K562 (cell line): ENCODE results near the gene CCKAR. TPM values are rescaled to one million over a fixed set of nuclear protein-coding genes. Genes with fewer than 3 reads are reported as not detected.

ENCODE experiments used
- ATAC-seq: fragments of 200-7000 bp; cut with Tn5 transposase; 3 replicates; pipeline ENCODE4 v1.9.1; 2020; ENCODE audit warnings: moderate library complexity
- BruUV-seq: library from RNA; stranded (reverse); fragments of 400-500 nt; replicated peaks from 2 replicates; lab custom pipeline; 2021; lab: Mats Ljungman, UMichigan
- CTCF ChIA-PET: fragments of 300-600 bp; formaldehyde crosslinking; extraction: SDS; loops from one replicate; lab custom pipeline; 2021; ENCODE audit warnings: low intra/inter-chr PET ratio; lab: Yijun Ruan, JAX
- POLR2A ChIA-PET: fragments of 300-600, 350-650 bp; sonication (Branson Sonifier 250); formaldehyde crosslinking; extraction: SDS; loops from one replicate; lab custom pipeline; 2021; ENCODE audit warnings: antibody characterized with exemption, inconsistent platforms; lab: Yijun Ruan, JAX
- DNase-seq, 4 experiments: peaks; one replicate each; pipeline versions ENCODE4 v3.0.0 to v3.0.0-alpha.2; 2011 to 2018; ENCODE audit warnings: low spot score in 3 of 4, mixed read lengths in 3 of 4; ENCODE audit errors: extremely low read depth in 1 of 4
- FAIRE-seq: peaks from 2 replicates; lab custom pipeline; 2011; peaks lifted over from hg19 to GRCh38; lab: Jason Lieb, UNC
- H2AFZ ChIP-seq: 2 replicates; pipeline ENCODE4 v1.6.0; 2011; ENCODE audit warnings: low read depth, low read length, control low read depth, inconsistent platforms
- H3K27ac ChIP-seq: fragments of 200-600 bp; 3 replicates; pipeline ENCODE4 v1.8.0; 2011; ENCODE audit warnings: low read depth, mild to moderate bottlenecking, control low read depth, inconsistent platforms, low read length, moderate library complexity, mixed read lengths; ENCODE audit errors: extremely low read depth
- H3K27me3 ChIP-seq, 2 experiments: fragments of 300-600 bp in 1 of 2; 2 replicates in 1 of 2; 3 replicates in 1 of 2; pipeline versions ENCODE4 v1.6.0 to v1.8.0; 2011; ENCODE audit warnings: inconsistent platforms in 2 of 2, low read length in 2 of 2, mild to moderate bottlenecking in 1 of 2, mixed read lengths in 1 of 2, moderate library complexity in 1 of 2; ENCODE audit not compliant: control insufficient read depth in 2 of 2, insufficient read depth in 2 of 2
- H3K36me3 ChIP-seq: fragments of 300-600 bp; 3 replicates; pipeline ENCODE4 v1.8.0; 2011; ENCODE audit warnings: mild to moderate bottlenecking, low read length, inconsistent platforms; ENCODE audit not compliant: control insufficient read depth, insufficient read depth
- H3K4me1 ChIP-seq, 2 experiments: fragments of 200-600 bp in 1 of 2; replicated peaks in 1 of 2; 2 replicates in 1 of 2; 3 replicates in 1 of 2; pipeline versions ENCODE4 v1.5.1 to v1.8.0; 2011; ENCODE audit warnings: inconsistent platforms in 2 of 2, low read length in 2 of 2, mild to moderate bottlenecking in 1 of 2, mixed read lengths in 1 of 2, moderate library complexity in 1 of 2; ENCODE audit not compliant: control insufficient read depth in 2 of 2, insufficient read depth in 2 of 2
- H3K4me2 ChIP-seq: 2 replicates; pipeline ENCODE4 v1.6.1; 2011; ENCODE audit warnings: low read length, control low read depth, inconsistent platforms, mixed read lengths; ENCODE audit not compliant: insufficient read depth
- H3K4me3 ChIP-seq: fragments of 200-600 bp; sonication (generic), shearing (Covaris generic); 2 replicates; pipeline ENCODE4 v1.5.1; 2016; ENCODE audit warnings: control low read depth, inconsistent platforms
- H3K79me2 ChIP-seq: fragments of 200-600 bp; 3 replicates; pipeline ENCODE4 v1.8.0; 2011; ENCODE audit warnings: low read length, inconsistent platforms; ENCODE audit not compliant: control insufficient read depth, insufficient read depth
- H3K9ac ChIP-seq, 2 experiments: 2 replicates each; pipeline versions ENCODE4 v1.6.0 to v1.6.1; 2011; ENCODE audit warnings: low read depth in 2 of 2, low read length in 2 of 2, control low read depth in 1 of 2, inconsistent platforms in 1 of 2, mild to moderate bottlenecking in 1 of 2, mixed read lengths in 1 of 2; ENCODE audit not compliant: insufficient read depth in 1 of 2
- H3K9me1 ChIP-seq: one replicate; pipeline ENCODE4 v1.6.0; 2011; ENCODE audit warnings: inconsistent platforms, mild to moderate bottlenecking, low read length, moderate library complexity; ENCODE audit not compliant: control insufficient read depth, insufficient read depth
- H3K9me3 ChIP-seq: replicated peaks from 2 replicates; pipeline ENCODE4 v1.5.1; 2011; ENCODE audit warnings: low read depth, low read length, inconsistent platforms; ENCODE audit not compliant: control insufficient read depth, insufficient read depth
- H4K20me1 ChIP-seq: replicated peaks from 2 replicates; pipeline ENCODE4 v1.6.1; 2011; ENCODE audit warnings: low read length, inconsistent platforms, mixed read lengths; ENCODE audit not compliant: control insufficient read depth, insufficient read depth
- BRCA1 ChIP-seq, 2 experiments: fragments of 450-650 bp in 1 of 2; sonication (generic) in 1 of 2; formaldehyde crosslinking in 1 of 2; IDR thresholded peaks; 2 replicates each; pipeline versions ENCODE4 v1.5.0 to v1.6.1; 2017 to 2020; ENCODE audit warnings: mild to moderate bottlenecking in 1 of 2, missing genetic modification reagents in 1 of 2
- MAZ ChIP-seq, 2 experiments: fragments of 450-650 bp in 1 of 2; sonication (generic) in 1 of 2; formaldehyde crosslinking; IDR thresholded peaks in 1 of 2; conservative IDR thresholded peaks in 1 of 2; 2 replicates each; pipeline versions ENCODE4 v1.4.0 to v1.5.0; 2020; ENCODE audit warnings: mild to moderate bottlenecking in 1 of 2, missing genetic modification reagents in 1 of 2
- RB1 ChIP-seq: fragments of 450-650 bp; IDR thresholded peaks from 2 replicates; pipeline ENCODE4 v1.6.1; 2017; ENCODE audit warnings: low read depth, mild to moderate bottlenecking
- SREBF2 ChIP-seq: sonication (generic); formaldehyde crosslinking; IDR thresholded peaks from 2 replicates; pipeline ENCODE4 v1.4.0; 2020; ENCODE audit warnings: mild to moderate bottlenecking, missing genetic modification reagents
- ZFP36 ChIP-seq: fragments of 150-350 bp; IDR thresholded peaks from 2 replicates; pipeline ENCODE4 v1.6.1; 2018; ENCODE audit warnings: low read length, low read depth; ENCODE audit not compliant: partially characterized antibody
- ZNF436 ChIP-seq: fragments of 250-450, 450-650 bp; sonication (Bioruptor Pico); formaldehyde crosslinking; IDR thresholded peaks from 2 replicates; pipeline ENCODE4 v1.7.0; 2020; ENCODE audit warnings: mild to moderate bottlenecking
- WGBS: fragments of 100-300 bp; shearing (Covaris generic); methylation state at CpG from one replicate; pipeline ENCODE4 v1.1.6; 2016; ENCODE audit warnings: low coverage, mixed read lengths; ENCODE audit not compliant: insufficient coverage; ENCODE audit errors: missing lambda C conversion rate; 5-methylcytosine and 5-hydroxymethylcytosine counted together
- in situ Hi-C: fragments of 300-500 bp; cut with MboI; formaldehyde crosslinking; loops from 4 replicates; pipeline ENCODE4 v1.15.0; 2018; ENCODE audit warnings: inconsistent platforms, mixed read lengths
- intact Hi-C: fragments of 100-400 bp; cut with micrococcal nuclease; formaldehyde crosslinking; loops from 2 replicates; pipeline ENCODE4 v1.14.2; 2022
- polyA plus RNA-seq, 8 experiments: library from polyadenylated mRNA; depleted of rRNA in 4 of 8; stranded (reverse) in 5 of 8; unstranded in 3 of 8; fragments of >200 nt; fragmentation: Nextera tagmentation in 2 of 8; fragmentation: Illumina TruSeq in 1 of 8; extraction: Ambion mirVana in 2 of 8; extraction: Trizol in 1 of 8; gene quantifications; 2 replicates each; pipeline versions ENCODE4 v1.2.1 to v1.2.3, GENCODE V29; 2011 to 2014; ENCODE audit warnings: inconsistent platforms in 1 of 8, missing spikeins in 1 of 8
- total RNA-seq, 7 experiments: library from RNA; depleted of rRNA in 6 of 7; stranded (reverse); fragments of >200 nt in 6 of 7; fragmentation: Illumina TruSeq in 2 of 7; extraction: Trizol in 2 of 7; gene quantifications; 2 replicates each; pipeline versions ENCODE4 v1.2.1 to v1.2.3, GENCODE V29; 2011 to 2021; ENCODE audit warnings: low replicate concordance in 1 of 7
- TF ChIP-seq, protein P1 (sequence below): fragments of 200-800 bp; sonication (Bioruptor generic); IDR thresholded peaks from 2 replicates; pipeline ENCODE4 v1.6.1; 2016; ENCODE audit warnings: missing genetic modification characterization, missing compliant biosample characterization

The CCKAR gene
- total and polyA plus RNA-seq, 9 of the 15 experiments (the other 6 are each of a cell fraction or from before 2014, with no cell fraction given), result not detected

DNA sequence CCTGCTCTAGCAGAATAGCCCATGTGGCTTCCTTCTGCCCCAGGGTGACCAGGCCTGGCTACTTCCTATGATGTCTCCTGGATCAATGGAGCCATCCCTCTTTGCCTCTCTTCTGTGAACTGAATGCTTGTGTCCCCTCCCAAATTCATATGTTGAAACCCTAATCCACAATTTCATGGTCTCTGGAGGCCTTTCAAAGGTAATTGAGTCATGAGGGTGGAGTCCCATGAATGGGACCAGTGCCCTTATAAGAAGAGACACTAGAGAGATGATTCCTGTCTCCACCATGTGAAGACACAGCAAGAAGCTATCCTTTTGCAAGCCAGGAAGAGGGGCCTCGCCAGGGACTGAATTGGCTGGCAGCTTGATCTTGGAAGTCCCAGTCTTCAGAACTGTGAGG is 18.4 kb downstream of the CCKAR start:
- FAIRE-seq (no peak), DNase-seq (no peak), ATAC-seq (no peak)
- H3K4me3 ChIP-seq, result no peak overlapping the region
- H3K79me2 ChIP-seq, result no peaks in the 10 kb centered on the region
- TF ChIP-seq MAZ (CRISPR knock-in tag; conservative IDR thresholded peaks at IDR 0.05 in 1 of 2, IDR thresholded peaks at IDR 0.05 in 1 of 2), result no peak
- TF ChIP-seq ZNF436 (CRISPR knock-in tag), result no peak
- TF ChIP-seq, protein P1, sequence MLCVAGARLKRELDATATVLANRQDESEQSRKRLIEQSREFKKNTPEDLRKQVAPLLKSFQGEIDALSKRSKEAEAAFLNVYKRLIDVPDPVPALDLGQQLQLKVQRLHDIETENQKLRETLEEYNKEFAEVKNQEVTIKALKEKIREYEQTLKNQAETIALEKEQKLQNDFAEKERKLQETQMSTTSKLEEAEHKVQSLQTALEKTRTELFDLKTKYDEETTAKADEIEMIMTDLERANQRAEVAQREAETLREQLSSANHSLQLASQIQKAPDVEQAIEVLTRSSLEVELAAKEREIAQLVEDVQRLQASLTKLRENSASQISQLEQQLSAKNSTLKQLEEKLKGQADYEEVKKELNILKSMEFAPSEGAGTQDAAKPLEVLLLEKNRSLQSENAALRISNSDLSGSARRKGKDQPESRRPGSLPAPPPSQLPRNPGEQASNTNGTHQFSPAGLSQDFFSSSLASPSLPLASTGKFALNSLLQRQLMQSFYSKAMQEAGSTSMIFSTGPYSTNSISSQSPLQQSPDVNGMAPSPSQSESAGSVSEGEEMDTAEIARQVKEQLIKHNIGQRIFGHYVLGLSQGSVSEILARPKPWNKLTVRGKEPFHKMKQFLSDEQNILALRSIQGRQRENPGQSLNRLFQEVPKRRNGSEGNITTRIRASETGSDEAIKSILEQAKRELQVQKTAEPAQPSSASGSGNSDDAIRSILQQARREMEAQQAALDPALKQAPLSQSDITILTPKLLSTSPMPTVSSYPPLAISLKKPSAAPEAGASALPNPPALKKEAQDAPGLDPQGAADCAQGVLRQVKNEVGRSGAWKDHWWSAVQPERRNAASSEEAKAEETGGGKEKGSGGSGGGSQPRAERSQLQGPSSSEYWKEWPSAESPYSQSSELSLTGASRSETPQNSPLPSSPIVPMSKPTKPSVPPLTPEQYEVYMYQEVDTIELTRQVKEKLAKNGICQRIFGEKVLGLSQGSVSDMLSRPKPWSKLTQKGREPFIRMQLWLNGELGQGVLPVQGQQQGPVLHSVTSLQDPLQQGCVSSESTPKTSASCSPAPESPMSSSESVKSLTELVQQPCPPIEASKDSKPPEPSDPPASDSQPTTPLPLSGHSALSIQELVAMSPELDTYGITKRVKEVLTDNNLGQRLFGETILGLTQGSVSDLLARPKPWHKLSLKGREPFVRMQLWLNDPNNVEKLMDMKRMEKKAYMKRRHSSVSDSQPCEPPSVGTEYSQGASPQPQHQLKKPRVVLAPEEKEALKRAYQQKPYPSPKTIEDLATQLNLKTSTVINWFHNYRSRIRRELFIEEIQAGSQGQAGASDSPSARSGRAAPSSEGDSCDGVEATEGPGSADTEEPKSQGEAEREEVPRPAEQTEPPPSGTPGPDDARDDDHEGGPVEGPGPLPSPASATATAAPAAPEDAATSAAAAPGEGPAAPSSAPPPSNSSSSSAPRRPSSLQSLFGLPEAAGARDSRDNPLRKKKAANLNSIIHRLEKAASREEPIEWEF (CRISPR knock-in tag), result no peak
- TF ChIP-seq ZFP36, result no peak
- TF ChIP-seq SREBF2 (CRISPR knock-in tag), result no peak
- no peak for TF ChIP-seq BRCA1 (IDR thresholded peaks at IDR 0.05)
- no peak for TF ChIP-seq BRCA1 (CRISPR knock-in tag; IDR thresholded peaks at IDR 0.05)
- no peak for TF ChIP-seq RB1
- H3K36me3 ChIP-seq, result no peaks in the 10 kb centered on the region
- BruUV-seq, result no TSS peak
- intact Hi-C loops (loop anchor here (5.0 kb wide), 1 partner anchor 250 kb away; no protein-coding TSS in a partner anchor), in situ Hi-C loops (no loop called here)
- H3K27ac ChIP-seq, result no peak overlapping the region
- no peak overlapping the region for H3K9ac ChIP-seq
- H3K9me1 ChIP-seq, result no peaks in the 10 kb centered on the region
- WGBS, result 0% methylated on average over 1 of the region's 1 CpG
- H2AFZ ChIP-seq, result no peak overlapping the region
- H4K20me1 ChIP-seq, result no peaks in the 10 kb centered on the region
- no peaks in the 10 kb centered on the region for H3K4me1 ChIP-seq
- peaks cover 7 to 29% of the 10 kb centered on the region in 2 experiments; a peak in 4 of 5 replicates for H3K27me3 ChIP-seq
- H3K9me3 ChIP-seq, result no peaks in the 10 kb centered on the region
- CTCF ChIA-PET, result no interaction called here
- POLR2A ChIA-PET, result no interaction called here
- H3K4me2 ChIP-seq, result no peak overlapping the region
